GM12891 (cell line): ENCODE measurements around the gene NAALADL2.
A peak's percentile ranks its signal among the peaks of the same experiment; 100 is the strongest.

Experiments used
- DNase-seq: peaks from one replicate; pipeline ENCODE4 v3.0.0; 2011; ENCODE audit warnings: low spot score; ENCODE audit not compliant: insufficient read length
- FAIRE-seq: peaks from 2 replicates; lab custom pipeline; 2011; peaks lifted over from hg19 to GRCh38; lab: Jason Lieb, UNC
- PAX5 ChIP-seq: IDR thresholded peaks from 2 replicates; pipeline ENCODE4 v1.6.1; 2011; ENCODE audit warnings: low read length, moderate library complexity, mild to moderate bottlenecking; ENCODE audit not compliant: insufficient read depth, severe bottlenecking
- POLR2A ChIP-seq: IDR thresholded peaks from 2 replicates; pipeline ENCODE4 v1.6.1; 2011; ENCODE audit warnings: low read depth, low read length, control low read depth
- POLR2AphosphoS5 ChIP-seq: IDR thresholded peaks from 2 replicates; pipeline ENCODE4 v1.6.1; 2011; ENCODE audit warnings: low read depth, low read length, control low read depth
- POU2F2 ChIP-seq: IDR thresholded peaks from 2 replicates; pipeline ENCODE4 v1.6.1; 2011; ENCODE audit warnings: low read depth, mild to moderate bottlenecking, control low read depth, low read length, moderate library complexity
- SPI1 ChIP-seq: IDR thresholded peaks from 2 replicates; pipeline ENCODE4 v1.6.1; 2011; ENCODE audit warnings: low read depth, low read length, control low read depth
- TAF1 ChIP-seq: IDR thresholded peaks from 2 replicates; pipeline ENCODE4 v1.6.1; 2011; ENCODE audit warnings: low read depth, low read length, control low read depth

Gene NAALADL2

DNA sequence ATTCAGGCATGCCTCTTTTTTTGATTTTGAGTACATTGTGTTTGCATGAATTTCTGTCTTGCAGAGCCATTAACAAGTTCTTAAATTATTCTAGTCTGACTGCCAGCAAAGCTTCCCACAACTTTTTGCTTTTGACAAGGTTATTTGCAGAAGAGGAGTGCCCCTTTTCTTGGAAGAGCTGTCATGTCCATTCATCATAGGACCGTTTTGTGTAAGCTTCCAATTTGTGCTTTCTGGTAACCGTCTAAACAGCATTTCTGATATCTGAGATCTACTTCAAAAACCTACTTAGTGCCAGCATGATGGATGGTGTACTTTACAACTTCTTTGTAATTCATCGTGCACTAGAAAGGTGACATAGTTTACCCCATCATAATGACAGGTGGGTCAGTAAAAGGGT lies 379.7 kb downstream of the NAALADL2 start:
- DNase-seq, result no peak

DNA sequence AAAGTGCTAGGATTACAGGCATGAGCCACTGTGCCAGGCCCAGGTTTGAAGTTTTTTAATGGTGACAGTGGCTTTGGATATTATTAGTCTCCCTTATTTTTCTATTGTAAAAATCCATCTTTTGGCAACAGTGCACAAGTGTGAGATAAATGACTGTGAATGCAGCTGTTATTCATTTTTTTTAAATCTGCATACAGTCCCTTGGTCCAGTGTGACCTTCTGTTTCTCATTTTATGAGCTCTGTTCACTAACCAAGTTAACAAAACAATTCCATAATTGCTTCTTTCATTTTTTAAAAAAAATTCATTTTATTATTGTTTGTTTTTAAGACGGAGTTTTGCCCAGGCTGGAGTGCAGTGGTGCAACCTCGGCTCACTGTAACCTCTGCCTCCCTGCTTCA lies 381.8 kb downstream of the NAALADL2 start:
- no peak for TF ChIP-seq SPI1
- no peak for TF ChIP-seq POLR2AphosphoS5
- TF ChIP-seq POU2F2, result no peak
- no peak for TF ChIP-seq PAX5
- no peak for TF ChIP-seq POLR2A
- TF ChIP-seq TAF1, result no peak
- DNase-seq (no peak), FAIRE-seq (no peak)

More for the DNA sequence above, 379.7 kb downstream of the NAALADL2 start:
- no peak for TF ChIP-seq POLR2AphosphoS5
- TF ChIP-seq POLR2A, result no peak
- no peak for TF ChIP-seq PAX5
- no peak for TF ChIP-seq SPI1
- TF ChIP-seq POU2F2, result no peak
- TF ChIP-seq TAF1, result no peak
- FAIRE-seq, result peak; percentile 69

DNA sequence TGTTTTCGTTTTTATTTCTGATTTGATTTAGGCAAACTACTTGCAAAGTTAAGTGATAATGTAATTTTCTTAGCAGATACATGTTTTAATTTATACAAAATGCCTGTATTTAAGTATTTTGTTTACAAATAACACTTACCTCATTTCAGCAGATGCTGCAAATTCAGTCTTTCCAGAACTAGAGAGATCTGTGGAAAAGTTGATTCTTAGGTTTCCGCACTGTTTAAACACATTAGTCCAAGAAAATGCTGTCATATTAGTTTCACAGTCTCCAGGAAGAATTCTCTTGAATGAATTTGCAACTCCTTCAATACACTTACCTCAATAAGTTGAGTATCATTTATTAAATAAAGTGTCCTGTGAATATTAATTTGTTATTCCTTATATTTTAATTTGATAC lies 383.1 kb downstream of the NAALADL2 start:
- FAIRE-seq (no peak), DNase-seq (no peak)
- no peak for TF ChIP-seq SPI1
- no peak for TF ChIP-seq PAX5
- TF ChIP-seq TAF1, result no peak
- TF ChIP-seq POLR2AphosphoS5, result no peak
- TF ChIP-seq POLR2A, result no peak
- TF ChIP-seq POU2F2, result no peak

DNA sequence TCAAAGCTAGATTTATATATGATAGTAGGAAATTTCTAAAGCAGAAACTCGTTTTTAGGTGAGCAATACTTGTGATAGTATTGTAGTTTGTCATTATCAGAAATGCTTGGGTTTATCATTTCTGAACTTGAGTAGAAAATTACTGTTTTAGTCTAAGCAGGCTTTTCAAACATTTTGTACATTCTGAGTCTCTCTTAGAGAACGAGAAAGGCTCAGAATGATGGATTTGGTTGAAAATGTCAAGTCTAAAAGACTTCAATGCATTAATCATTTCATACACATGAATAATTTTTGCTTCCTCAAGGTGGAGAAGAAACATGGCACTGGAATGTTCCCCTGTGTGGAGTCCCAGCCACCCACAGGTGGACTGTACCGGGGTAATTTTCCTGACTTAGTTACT lies 387.1 kb downstream of the NAALADL2 start:
- no peak for FAIRE-seq
- no peak for DNase-seq
- TF ChIP-seq PAX5 (no peak), POU2F2 (no peak), SPI1 (no peak), POLR2AphosphoS5 (no peak), POLR2A (no peak), TAF1 (no peak)

DNA sequence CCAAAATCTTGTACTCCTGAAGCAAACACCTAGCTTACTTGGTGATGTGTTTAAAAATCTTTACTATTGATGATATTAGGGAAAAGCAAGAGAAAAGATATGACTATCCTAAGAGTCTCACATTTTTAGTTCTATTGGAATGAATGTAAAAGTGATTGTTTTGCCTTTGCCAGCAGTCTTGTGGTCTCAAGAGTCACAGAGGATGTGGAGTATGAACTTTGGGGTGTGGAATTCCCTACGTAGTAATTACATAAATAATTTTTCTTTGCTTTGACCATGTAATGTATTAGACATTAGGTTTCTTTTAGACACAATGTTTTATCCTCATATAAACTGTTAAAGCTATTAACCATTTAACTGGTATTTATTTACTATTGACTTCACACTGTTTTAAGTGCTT lies 387.6 kb downstream of the NAALADL2 start:
- DNase-seq (no peak), FAIRE-seq (no peak)
- no peak for TF ChIP-seq POU2F2
- no peak for TF ChIP-seq SPI1
- no peak for TF ChIP-seq POLR2AphosphoS5
- TF ChIP-seq POLR2A, result no peak
- TF ChIP-seq PAX5, result no peak
- no peak for TF ChIP-seq TAF1

DNA sequence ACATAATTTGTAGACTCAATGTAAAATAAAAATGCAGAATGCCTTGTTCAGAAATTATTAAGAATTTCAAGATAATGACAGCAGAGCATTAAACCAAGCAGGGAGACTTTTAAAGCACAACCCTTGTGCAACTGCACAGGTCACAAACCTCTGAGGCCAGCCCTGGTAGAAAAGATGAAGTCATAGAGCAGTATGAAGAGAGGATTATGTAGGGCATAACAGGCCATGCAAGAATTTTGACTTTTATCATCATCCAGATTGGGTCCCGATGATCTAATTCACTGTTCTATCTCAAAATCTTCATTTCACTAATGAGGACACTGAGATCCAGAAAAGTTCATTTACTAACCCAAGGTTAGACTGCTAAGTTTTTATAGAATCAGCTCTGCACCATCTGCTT lies 388.5 kb downstream of the NAALADL2 start:
- DNase-seq (no peak), FAIRE-seq (no peak)
- TF ChIP-seq POU2F2 (no peak), SPI1 (no peak), PAX5 (no peak), POLR2A (peak; percentile 57; the same call in 1 of the 2 replicates), POLR2AphosphoS5 (peak; percentile 62; the same call in 1 of the 2 replicates), TAF1 (no peak)

DNA sequence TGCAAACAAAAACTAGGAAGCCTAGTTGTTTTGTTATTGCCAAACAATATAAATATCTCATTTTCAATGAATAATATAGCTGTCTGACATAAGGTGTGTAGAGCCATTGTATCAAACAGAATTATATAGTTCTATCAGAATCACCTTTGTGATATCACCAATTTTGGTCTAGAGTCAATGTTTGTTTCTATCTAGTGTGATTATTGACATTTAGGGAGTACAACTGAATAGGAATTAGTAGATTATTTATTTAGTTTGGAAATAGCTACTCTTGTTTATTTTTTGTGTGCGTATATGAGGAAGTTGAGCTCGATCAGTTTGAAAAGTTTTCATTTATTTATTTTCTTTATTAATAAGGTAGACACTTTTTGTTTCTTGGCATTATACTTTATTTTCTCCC lies 389.7 kb downstream of the NAALADL2 start:
- FAIRE-seq (no peak), DNase-seq (no peak)
- no peak for TF ChIP-seq TAF1
- TF ChIP-seq POU2F2, result no peak

DNA sequence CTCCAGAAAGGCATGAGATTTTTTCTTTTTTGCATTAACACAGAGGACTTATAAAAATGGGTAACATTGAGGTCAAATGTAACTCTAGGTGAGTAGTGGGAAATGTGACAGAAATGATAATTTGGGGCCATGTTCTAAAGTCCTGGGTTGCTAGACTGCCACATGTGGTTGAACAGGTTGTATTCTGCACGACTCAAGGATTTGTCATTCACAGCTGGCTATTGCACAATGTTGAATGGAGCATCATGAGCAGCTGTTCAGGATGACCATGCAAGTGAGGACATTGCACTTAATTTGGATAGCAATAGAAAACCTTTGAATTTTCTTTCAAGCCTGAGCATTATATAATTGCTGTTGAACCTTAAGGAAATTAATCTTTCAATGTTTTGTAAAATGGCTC lies 396.6 kb downstream of the NAALADL2 start:
- TF ChIP-seq TAF1 (no peak), POLR2AphosphoS5 (peak; percentile 53; the same call in 1 of the 2 replicates), PAX5 (no peak), SPI1 (no peak), POU2F2 (no peak), POLR2A (peak; percentile 56)
- FAIRE-seq (peak; percentile 61), DNase-seq (no peak)

DNA sequence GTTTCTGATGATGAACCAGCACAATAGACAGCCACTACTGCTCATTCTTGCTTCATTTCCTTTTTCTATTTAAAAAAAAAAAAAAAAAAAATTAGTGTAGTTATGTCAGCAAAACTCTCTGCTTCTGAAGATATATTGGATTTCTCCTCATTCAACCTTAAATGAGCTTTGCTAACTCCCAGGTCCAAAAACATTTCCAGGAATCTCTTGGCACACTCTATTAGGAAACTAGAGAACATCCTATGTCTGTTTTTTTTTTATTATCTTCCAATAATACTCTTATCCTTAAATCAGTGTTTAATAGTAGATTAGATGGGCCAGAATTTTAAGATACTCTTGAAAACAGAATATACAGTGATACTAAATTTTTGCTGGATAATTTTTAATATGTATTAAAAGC lies 398.0 kb downstream of the NAALADL2 start:
- DNase-seq (no peak), FAIRE-seq (no peak)
- TF ChIP-seq TAF1 (no peak), POU2F2 (no peak), POLR2AphosphoS5 (no peak), SPI1 (no peak), POLR2A (no peak), PAX5 (no peak)

DNA sequence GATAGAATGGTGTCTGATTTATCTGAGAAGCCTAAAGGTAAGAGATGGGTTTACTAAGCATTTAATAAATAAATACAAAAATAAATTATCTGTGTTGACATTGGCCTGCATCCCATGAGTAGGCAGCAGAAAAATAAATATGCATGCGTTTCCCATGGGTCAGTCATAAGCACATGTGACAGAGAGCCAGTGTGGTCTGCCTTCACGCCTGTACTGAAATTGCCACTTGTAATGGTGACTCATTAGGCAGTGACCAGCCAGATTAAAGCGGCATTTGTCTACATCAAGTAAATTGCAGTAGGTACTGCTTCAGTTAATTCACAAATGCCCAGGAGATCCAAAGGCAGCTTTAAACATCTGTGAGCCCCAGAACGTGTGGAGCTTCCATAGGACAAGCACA lies 399.6 kb downstream of the NAALADL2 start:
- no peak for TF ChIP-seq SPI1
- no peak for TF ChIP-seq TAF1
- TF ChIP-seq POLR2A, result peak; percentile 51; the same call in 1 of the 2 replicates
- TF ChIP-seq POU2F2, result no peak
- TF ChIP-seq POLR2AphosphoS5, result peak; percentile 47
- no peak for TF ChIP-seq PAX5
- no peak for FAIRE-seq
- no peak for DNase-seq
